AG20443 (cell line): ENCODE results near the gene RPL39.
"Not testable (repeated sequence)": the region's sequence is repeated elsewhere in the genome, so short reads cannot be mapped to it uniquely, and the experiment has no call there.

Experiments
- DNase-seq: peaks from one replicate; pipeline ENCODE4 v3.0.0; 2012; ENCODE audit warnings: low spot score, mixed read lengths

RPL39 gene

DNA sequence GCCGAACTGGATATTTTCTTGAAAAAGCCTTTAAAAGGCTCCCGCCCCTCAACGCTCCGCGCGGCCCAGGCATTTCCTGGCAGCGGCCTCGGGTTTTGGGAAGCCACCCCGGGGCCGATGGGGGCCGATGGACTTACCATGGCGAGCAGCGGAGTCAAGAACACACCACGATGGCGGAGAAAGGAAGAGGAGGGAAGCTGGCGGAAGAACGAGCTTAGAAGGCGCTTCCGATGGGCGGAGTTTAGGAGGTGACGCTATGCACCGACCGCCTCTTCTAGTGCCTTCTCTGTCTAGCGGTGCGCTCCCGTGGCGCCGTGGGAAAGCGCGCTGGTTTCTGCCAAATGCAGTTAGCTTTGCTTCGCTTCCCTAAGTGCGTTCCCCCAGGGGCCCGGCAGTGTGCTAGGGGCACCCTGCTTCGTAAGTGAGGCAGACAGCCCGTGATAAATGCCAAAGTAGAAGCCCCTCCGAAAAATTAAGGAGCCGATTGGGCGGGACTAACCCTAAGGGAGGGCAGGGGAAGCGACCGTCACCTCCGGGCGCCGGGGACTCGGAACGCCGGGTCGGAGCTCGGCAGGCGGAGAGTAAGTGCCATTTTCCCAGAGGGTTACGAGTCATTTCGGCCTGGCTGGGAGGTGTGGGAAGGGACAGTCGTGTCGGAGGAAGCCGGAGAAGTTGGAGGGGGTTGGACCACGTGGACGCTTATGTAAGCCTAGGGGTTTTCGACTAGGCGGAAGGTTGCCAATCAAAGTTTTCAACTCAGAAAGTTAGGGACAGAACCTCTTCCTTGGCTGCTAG, at the start of gene RPL39:
RPL39 (minus strand) TSS at position 194 of the 795 bp plus-strand sequence; CDS start at position 140, 54 bp downstream.
- DNase-seq, result peak; percentile 79

DNA sequence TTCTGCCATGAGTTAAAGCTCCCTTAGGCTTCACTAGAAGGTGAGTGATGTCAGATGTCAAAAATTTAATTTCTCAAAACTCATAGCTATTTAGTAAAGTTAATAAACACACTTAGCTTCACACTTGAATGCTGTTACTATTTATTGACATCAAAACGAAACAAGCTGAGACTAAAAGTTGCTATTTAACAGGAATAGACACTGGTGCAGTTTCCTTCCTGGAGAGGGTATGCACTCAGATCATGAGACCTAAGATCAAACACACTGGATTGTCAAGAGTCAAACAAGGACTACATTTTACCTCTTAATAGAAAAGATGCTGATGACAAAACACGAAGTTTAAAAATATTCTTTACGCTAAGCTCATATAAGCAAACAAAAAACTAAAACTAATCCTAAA, 42.5 kb upstream of the RPL39 start:
- no peak for DNase-seq

DNA sequence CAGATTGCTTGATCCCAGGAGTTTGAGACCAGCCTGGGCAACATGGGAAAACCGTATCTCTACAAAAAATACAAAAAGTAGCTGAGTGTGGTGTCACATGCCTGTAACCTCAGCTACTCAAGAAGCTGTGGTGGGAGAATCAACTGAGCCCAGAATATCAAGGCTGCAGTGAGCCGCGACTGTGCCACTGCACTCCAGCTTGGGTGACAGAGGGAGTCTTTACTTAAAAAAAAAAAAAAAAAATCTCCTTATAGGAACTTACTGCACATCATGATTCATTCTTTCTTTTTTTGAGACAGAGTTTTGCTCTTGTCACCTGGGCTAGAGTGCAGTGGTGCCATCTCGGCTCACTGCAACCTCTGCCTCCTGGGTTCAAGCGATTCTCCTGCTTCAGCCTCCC, 37.0 kb upstream of the RPL39 start:
- DNase-seq, result no peak

DNA sequence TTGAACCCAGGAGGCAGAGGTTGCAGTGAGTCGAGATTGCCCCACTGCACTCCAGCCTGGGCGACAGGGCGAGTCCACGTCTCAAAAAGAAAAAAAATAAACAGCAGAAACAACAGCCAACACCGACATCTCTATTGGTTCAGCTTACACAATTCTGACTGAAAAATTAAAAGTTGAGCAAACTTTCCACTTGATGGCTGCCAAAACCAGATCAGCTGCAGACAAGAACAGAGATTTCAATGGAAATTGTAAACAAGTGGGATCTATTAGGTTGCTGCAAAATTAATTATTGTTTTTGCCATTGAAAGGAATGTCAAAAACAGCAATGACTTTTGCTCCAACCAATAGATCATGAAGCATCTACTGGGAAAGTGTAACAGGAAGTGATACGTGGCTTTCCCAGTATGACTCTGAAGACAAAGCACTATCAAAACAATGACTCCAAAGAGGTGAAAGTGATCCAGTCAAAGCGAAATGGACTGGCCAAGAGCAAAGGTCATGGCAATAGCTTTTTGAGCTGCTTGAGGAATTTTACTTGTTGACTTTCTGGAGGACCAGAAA, 35.0 kb upstream of the RPL39 start:
- DNase-seq, result peak; percentile 9

DNA sequence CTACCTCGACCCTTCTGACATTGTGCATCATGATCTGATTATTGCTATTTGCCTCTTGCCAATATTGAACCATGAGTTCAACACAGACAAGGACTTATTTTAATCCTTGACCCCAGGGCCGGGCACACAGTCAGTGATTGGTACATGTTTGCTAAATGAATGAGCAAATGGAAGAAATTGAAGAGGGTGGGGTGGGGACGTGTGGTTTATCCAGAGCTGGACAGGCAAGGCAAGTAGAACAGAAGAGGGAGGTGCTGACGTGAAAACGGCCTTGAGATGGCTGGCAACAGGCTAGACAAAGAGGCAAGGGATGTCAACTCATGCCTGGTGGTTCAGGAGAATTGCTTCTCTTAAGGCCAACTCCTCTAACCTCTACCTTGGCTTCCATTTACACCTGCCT, 32.8 kb upstream of the RPL39 start:
- not testable (repeated sequence) for DNase-seq

DNA sequence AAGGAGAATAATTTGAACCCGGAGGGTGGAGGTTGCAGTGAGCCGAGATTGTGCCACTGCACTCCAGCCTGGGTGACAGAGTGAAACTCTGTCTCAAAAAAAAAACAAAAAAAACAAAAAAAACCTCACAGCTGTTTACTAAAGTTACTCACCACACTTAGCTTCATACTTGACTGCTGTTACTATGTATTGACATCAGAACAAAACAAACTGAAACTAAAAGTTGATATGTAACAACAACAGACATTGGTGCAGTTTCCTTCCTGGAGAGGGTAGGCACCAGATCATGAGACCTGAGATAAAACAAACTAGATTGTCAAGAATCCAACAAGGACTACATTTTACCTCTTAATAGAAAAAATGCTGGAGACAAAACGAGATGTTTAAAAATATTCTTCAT, 30.3 kb upstream of the RPL39 start:
- DNase-seq, result peak; percentile 29

DNA sequence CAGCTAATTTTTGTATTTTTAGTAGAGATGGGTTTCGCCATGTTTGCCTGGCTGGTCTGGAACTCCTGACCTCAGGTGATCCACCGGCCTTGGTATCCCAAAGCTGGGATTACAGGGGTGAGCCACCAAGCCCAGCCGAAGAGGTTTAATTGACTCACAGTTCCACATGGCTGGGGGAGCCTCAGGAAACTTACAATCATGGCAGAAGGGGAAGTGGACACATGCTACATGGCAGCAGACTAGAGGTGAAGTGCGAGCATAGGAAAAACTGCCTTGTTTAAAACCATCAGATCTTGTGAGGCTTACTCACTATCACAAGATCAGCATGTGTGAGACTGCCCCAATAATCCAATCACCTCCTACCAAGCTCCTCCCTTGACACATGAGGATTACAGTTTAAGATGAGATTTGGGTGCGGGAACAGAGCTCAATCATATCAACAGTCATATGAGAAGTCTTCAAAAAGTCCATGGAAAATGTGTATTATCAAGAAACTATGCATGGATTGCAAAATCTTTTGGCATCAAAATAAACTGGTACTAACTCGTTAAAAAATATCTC, 25.8 kb upstream of the RPL39 start:
- DNase-seq, result peak; percentile 14

DNA sequence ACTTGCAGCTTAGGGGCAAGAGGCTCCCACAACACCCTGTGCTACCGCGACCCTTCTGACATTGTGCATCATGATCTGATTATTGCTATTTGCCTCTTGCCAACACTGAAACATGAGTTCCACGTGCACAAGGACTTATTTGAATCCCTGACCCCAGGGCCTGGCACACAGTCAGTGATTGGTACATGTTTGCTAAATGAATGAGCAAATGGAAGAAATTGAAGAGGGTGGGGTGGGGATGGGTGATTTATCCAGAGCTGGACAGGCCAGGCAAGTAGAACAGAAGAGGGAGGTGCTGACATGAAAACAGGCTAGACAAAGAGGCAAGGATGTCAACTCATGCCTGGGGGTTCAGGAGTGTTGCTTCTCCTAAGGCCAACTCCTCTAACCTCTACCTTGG, 24.9 kb upstream of the RPL39 start:
- DNase-seq, result no peak

DNA sequence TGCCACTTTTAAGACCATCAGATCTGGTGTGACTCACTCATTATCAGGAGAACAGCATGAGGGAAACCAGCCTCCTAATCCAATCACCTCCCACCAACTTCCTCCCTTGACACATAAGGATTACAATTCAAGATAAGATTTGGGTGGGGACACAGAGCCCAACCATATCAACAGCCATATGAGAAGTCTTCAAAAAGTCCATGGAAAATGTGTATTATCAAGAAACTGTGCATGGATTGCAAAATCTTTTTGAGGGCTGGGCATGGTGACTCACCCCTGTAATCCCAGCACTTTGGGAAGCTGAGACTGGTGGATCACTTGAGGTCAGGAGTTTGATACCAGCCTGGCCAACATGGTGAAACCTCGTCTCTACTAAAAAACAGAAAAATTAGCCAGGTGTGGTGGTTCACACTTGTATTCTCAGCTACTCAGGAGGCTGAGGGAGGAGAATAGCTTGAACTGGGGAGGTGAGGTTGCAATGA, 17.8 kb upstream of the RPL39 start:
- DNase-seq, result no peak

DNA sequence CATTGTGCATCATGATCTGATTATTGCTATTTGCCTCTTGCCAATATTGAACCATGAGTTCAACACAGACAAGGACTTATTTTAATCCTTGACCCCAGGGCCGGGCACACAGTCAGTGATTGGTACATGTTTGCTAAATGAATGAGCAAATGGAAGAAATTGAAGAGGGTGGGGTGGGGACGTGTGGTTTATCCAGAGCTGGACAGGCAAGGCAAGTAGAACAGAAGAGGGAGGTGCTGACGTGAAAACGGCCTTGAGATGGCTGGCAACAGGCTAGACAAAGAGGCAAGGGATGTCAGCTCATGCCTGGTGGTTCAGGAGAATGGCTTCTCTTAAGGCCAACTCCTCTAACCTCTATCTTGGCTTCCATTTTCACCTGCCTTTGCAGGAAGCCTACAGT, 17.0 kb upstream of the RPL39 start:
- DNase-seq, result not testable (repeated sequence)

DNA sequence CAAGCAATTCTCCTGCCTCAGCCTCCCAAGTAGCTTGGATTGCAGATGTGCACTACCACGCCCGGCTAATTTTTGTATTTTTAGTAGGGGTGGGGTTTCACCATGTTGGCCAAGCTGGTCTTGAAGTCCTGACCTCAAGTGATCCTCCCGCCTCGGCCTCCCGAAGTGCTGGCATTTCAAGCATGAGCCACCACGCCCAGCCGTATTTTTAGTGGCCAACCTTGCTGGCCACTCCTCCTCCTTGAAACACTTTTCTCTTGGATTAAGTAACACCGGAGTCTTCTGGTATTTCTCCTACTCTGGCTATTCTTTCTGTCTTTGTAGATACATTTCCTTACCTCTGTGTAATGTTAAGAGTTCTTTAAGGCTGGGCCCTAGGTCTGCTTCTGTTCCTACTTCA, 11.1 kb upstream of the RPL39 start:
- no peak for DNase-seq

DNA sequence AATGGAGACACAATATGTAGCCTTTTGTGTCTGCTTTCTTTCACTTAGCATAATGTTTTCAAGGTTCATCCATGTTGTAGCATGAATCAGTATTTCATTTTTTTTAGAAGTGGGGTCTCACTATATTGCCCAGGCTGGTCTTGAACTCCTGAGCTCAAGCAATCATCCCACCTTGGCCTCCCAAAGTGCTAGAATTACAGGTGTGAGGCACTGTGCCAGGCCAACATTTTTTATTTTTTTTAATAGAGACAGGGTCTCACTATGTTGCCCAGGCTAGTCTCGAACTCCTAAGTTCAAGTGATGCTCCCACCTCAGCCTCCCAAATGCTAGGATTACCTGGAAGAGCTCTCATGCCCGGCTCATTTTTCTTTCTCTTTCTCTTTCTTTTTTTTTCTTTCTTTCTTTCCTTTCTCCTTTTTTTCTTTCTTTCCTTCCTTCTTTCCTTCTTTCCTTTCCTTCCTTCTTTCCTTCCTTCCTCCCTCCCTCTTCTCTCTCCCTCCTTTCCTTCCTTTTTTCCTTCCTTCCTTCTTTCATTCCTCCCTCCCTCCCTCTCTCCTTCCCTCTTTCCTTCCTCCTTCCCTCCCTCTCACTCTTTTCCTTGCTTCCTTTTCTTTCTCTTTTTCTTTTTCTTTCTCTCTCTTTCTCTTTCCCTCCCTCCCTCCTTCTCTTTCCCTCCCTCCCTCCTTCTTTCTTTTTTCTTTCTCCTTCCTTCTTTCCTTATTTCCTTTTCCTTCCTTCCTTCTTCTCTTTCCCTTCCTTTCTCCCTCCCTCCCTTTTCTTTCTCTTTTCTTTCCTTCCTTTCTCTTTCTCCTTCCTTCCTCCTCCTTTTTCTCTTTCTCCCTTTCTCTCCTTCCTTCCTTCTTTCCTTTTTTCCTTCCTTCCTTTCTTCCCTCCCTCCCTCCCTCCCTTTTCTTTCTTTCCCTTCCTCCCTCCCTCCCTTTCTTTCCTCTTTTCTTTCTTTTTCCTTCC, 10.1 kb upstream of the RPL39 start:
- no peak for DNase-seq

DNA sequence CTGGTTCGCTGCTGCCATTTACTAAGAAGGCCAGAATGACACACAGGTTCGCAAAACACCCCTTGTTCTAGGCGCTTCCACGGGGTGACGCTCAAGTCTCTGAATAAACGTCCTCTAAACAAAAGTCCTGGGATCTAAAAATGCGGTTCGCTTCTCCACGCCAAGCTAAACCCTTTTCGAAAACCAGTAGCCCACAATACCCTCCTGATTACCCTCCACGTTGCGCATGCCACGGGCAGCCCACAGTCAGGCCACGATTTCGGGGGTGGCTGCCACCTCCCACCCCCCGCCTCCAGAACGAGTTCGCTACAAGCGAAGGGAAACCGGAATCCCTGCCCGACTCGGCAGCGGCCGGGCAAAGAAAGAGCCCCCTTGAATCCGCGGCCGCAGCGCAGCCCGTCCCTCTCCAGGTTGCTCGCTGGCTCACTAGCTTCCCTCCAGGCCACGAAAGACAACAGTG, 423 bp downstream of the RPL39 start:
- peak; percentile 18 for DNase-seq

DNA sequence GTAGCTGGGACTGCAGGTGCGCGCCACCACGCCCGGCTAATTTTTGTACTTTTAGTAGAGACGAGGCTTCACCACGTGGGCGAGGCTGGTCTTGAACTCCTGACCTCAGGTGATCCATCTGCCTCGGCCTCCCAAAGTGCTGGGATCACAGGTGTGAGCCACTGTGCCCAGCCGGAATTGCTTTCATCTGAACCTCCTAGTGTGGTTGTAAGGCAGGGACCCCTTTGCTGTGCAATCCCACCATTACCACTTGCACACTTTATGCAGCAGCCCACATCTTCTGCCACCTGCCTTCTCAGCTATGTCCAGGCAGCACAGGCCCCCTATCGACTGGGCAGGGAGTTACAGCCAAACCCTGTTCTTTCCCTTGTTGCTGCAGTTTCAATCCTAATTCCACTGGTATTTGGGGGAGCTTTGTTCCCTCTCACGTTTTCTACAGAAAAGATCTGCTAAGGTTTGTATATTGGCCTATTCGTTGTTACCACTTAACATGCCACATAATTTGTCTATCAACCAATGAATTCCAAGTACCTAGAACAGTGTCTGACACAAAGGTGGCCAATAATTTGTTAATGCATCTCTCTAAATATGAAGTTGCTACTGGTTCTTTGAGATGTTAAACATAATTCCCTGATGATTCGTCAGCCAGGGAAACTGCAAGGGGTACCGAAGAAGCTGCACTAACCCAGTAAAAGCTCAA, 6.5 kb downstream of the RPL39 start:
- peak; percentile 44 for DNase-seq

DNA sequence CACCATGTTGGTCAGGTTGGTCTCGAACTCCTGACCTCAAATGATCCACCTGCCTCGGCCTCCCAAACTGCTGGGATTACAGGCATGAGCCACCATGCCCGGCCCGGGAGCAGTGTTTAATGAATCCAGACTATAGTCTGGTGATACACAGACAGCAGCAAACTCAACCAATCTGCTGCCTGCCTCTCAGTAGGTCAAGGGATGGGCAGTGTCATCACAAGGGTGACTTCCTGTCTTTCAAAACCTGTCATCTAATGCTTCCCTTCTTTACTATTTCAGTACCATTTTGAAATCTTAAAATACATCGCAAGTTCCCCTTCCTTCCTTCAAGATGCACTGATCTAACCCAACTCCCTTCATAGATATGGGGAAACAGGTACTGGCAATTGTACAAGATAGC, 8.4 kb downstream of the RPL39 start:
- DNase-seq, result no peak

DNA sequence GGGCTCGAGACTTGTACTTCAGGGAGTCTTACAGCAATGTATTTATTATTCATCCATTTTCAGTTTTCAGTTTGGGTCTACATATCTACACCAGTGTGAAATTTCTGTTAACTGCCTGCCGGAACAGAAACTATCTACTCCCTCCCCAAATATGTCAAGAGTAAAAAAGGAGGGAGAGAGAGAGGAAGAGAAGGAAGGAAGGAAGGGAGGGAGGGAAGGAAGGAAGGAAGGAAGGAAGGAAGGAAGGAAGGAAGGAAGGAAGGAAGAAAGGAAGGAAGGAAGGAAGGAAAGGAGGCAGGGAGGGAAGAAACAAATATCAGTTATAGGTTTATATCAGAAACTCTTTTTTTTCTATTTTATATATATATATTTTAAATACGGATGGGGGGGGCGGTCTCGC, 12.6 kb downstream of the RPL39 start:
- no peak for DNase-seq

DNA sequence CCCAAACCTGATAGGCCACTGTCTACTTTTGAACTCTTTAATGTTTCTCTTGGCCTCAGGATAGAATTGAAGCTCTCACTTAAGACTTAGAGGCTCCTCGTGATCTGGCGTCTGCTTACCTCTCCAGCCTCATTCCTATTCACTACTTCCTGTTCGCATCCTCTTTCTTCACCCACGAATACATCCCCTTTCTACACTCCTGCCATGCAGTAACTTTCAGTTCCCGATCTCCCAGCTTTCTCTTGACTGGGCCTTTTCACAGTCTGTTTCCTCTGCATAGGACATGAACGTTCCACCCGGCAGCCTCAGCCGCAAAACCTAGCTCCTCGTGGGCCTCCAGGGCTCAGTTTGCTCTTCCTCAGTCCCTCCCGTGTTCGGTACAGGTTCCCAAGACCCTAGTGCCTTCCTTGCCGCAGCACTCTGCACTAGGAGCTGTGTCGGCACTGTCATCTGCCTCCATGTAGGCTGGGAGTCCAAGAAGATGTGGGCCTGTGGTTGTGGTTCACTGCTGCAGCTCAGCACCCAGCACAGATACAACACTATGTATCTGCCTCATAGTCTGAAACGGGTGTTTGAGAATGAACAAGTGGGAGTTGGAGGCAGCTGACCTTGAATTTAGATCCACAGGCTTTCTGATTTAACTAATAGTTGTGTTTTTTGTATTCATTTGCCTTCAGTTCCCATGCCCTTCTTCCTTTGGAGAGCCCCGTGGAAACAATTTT, 15.8 kb downstream of the RPL39 start:
- no peak for DNase-seq

DNA sequence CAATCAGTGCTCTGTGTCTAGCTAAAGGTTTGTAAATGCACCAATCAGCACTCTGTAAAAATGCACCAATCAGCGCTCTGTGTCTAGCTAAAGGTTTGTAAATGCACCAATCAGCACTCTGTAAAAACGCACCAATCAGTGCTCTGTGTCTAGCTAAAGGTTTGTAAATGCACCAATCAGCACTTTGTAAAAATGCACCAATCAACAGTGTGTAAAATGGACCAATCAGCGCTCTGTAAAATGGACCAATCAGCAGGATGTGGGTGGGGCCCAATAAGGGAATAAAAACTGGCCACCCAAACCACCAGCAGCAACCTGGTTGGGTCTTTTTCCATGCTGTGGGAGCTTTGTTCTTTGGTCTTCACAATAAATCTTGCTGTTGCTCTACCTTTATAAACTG, 22.0 kb downstream of the RPL39 start:
- not testable (repeated sequence) for DNase-seq

DNA sequence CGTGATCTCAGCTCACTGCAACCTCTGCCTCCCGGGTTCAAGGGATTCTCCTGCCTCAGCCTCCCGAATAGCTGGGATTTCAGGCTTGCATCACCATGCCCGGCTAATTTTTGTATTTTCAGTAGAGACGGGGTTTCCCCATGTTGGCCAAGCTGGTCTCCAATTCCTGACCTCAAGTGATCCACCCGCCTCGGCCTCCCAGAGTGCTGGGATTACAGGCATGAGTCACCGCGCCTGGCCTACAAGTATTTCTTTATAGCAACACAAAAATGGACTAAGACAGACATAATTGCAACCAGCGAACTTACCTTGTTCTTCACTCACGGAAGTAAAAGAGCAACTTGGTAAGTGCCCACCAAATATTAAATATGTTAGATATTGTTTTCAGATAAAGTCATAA, 23.0 kb downstream of the RPL39 start:
- DNase-seq, result not testable (repeated sequence)

DNA sequence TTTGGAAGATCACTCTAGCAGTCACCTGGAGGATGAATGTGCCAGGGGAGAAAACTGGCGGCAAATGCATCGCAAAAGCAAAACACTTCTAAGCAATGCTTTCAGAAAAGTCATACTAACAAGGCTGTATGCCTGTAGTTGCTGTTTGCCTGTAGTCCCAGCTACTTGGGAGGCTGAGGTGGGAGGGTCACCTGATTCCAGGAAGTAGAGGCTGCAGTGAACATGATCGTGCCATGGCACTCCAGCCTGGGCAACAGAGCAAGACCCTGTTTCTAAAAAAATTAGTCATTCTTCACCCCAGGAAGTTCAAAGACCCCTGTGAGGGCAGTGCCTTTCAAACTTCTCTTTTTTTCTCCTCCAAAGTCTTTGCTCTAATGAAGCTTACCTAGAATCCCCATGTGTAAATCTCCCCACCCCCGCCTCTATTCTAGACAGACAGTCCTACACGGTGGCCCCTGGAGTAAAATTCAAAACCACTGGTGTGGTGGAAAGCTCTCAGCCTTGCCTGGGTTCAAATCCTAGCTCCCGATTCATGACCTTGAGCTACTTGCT, 27.5 kb downstream of the RPL39 start:
- no peak for DNase-seq
